GM13977 (cell line): ENCODE measurements around the gene FOXN3.

Source experiments
- DNase-seq: peaks from one replicate; pipeline ENCODE4 v3.0.0; 2012; ENCODE audit warnings: low spot score
- in situ Hi-C: fragments of 300-500 bp; cut with MboI; formaldehyde crosslinking; loops from one replicate; pipeline ENCODE4 v1.12.0; 2022; ENCODE audit warnings: low sequenced_read_pairs, low pct_unique_long_range_greater_than_20kb, mixed read lengths, inconsistent platforms; ENCODE audit not compliant: unreplicated experiment
- TF ChIP-seq, protein P1 (sequence below): IDR thresholded peaks from 2 replicates; pipeline ENCODE4 v1.5.1; 2012; ENCODE audit warnings: mild to moderate bottlenecking, control low read depth; ENCODE audit not compliant: insufficient read depth; ENCODE audit errors: extremely low read depth, missing control alignments

Gene FOXN3

DNA sequence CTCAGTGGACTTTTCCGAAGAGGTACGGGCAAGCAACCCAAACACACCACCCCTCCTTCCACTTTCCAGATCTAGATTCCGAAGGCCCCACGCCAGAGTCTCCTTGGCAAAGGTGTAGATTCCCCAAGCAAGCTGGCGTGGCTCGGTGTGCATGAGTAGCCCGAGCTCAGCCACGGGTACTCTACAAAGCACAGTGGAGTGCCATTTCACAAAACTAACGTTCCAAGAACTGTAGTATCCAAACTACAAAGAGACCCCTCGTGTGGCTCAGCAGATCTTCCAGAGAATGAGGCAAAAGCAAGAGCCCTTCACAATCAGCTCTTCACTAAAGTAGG lies 72.1 kb downstream of the FOXN3 start:
- TF ChIP-seq, protein P1, sequence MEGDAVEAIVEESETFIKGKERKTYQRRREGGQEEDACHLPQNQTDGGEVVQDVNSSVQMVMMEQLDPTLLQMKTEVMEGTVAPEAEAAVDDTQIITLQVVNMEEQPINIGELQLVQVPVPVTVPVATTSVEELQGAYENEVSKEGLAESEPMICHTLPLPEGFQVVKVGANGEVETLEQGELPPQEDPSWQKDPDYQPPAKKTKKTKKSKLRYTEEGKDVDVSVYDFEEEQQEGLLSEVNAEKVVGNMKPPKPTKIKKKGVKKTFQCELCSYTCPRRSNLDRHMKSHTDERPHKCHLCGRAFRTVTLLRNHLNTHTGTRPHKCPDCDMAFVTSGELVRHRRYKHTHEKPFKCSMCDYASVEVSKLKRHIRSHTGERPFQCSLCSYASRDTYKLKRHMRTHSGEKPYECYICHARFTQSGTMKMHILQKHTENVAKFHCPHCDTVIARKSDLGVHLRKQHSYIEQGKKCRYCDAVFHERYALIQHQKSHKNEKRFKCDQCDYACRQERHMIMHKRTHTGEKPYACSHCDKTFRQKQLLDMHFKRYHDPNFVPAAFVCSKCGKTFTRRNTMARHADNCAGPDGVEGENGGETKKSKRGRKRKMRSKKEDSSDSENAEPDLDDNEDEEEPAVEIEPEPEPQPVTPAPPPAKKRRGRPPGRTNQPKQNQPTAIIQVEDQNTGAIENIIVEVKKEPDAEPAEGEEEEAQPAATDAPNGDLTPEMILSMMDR = no peak
- DNase-seq = no peak
- in situ Hi-C loops = no loop called here

DNA sequence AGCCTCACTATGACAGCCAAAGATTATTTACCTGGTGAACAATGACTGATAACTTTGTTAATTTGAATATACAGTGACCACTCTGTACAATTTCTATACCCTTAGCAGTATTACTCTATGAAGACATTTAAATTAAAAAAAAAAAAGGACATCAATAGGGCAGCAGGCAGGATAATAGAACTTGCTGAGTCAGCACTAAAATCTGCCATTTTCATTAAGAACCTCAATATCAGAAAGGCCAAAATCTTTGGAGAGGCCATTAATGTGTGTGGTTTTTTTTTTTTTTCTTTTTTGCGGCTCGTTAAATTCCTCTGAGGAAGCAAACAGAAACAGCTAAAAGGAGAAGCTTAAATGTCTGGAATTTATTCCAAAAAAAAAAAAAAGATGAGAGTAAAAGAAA lies 73.7 kb downstream of the FOXN3 start:
- in situ Hi-C loops = no loop called here

DNA sequence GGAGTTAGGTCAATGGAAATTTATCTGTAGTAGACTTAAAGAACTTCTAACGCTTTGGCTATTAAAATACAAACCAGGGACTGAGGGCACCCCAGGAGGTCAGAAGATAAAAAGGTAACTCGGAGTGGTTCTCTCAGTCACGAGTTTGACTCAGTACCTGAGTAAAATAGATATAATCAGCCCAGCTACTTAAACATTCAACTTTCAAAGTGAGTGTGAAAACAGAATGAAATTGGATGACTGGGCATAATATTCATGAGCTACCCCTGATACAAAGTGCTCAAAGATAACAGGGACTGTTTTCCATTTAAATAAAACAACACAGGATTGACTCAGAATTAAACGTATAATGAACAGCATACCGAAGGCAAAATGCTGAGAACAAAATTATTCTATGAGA lies 75.0 kb downstream of the FOXN3 start:
- TF ChIP-seq, protein P1 = no peak
- no peak for DNase-seq
- in situ Hi-C loops = no loop called here

More for the DNA sequence above, 73.7 kb downstream of the FOXN3 start:
- no peak for DNase-seq
- TF ChIP-seq, protein P1 = no peak

DNA sequence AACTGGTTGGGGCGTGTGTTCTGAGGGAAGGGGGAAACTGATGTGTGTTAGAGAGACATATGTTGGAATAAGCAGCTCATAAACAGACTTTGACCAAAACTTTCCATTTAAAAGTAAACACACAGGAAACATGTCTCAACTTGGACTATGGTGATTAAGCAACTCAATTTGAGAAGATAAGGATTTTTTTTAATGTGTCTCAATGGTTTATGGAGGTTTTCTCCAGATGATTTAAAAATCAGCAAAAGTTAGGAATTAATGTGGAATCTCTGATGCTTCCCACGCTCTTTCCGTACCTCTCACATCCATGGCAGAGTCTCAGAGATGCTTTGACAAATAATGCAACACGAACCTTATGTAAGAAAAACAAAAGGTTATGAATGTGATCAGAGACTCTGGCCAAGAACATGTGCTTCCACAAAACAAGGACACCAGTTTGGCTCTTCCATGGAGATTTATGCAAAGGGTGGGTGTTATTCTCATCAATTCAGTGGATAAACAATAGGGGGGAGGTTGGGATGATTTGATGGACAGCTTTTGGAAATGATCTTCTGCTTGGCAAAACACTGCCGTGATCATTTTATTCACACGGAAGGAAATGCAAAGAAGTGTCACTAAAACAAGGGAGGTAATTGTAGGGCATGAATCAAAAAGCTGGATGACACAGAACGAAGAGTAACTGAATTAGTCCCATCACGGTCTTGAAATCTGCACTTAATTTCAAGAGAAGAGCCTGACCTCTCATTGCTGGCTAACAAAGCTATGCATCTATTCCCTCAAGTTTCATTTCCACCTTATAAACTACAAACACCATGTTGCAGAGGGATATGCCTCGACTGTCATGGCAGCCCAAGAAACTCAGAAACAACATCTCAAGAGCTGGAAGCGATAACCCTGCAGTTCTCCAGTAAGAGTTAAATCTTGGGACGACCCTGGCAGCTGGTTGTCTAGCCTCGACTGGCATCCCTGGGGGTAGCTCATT lies 76.5 kb downstream of the FOXN3 start:
- TF ChIP-seq, protein P1 = no peak
- in situ Hi-C loops = no loop called here
- no peak for DNase-seq

DNA sequence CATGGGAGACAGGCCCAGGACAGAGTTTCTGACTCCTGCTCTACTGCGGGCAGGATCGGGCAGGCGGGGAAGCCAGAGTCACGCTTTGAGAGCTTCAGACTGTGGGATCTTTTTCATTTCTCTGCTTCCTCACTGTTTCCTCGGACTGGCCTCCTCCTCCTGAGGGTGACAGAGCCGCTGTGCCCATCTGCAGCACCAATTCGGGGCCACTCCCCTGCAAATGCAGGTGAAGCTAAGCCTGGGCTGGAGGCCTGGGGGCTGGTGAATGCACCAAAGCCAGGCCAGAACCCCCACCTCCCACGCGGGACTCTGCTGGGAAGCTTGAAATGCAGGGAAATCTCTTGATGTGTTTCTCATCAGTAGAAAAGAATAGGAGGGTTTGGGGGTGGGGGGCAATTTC lies 77.5 kb downstream of the FOXN3 start:
- TF ChIP-seq, protein P1 = no peak
- in situ Hi-C loops = no loop called here
- DNase-seq = no peak

DNA sequence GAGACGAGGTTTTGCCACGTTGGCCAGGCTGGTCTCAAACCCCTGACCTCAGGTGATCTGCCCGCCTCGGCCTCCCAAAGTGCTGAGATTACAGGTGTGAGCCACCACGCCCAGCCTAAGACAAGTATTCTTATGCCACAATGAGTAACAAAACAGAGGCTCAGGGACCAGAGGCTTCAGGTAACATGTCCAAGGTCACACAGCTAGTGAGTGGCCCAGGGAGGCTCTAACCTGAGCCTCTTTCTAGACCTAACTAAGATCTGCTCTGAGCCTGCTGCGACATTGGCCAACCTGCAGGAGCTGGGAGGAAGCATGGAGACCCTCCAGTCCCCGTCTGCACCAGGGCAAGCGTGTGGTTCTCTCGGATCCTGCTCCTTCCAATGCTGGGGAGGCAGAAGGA lies 77.9 kb downstream of the FOXN3 start:
- in situ Hi-C loops = no loop called here
- TF ChIP-seq, protein P1 = no peak
- DNase-seq = no peak
